ENCODE results near the gene CACNB4.

- no peak for TF ChIP-seq CTCF (IDR thresholded peaks at IDR 0.05)
- no peak for TF ChIP-seq EP300 (IDR thresholded peaks at IDR 0.05; ENCODE audit: low read depth)
- no peak for TF ChIP-seq POLR2AphosphoS5 (IDR thresholded peaks at IDR 0.05)
These were observed 153.7 kb downstream of the CACNB4 start for GRCh38 chr2:151945186-151945585.
